K562 (cell line): ENCODE data around the gene OTP. TPM values are rescaled to one million over a fixed set of nuclear protein-coding genes. Genes with fewer than 3 reads are reported as not detected.
A peak's percentile ranks its signal among the peaks of the same experiment; 100 is the strongest.

Source experiments
- E2F1 ChIP-seq: sonication (generic); formaldehyde crosslinking; IDR thresholded peaks from 2 replicates; pipeline ENCODE4 v1.8.1; 2023; ENCODE audit warnings: mild to moderate bottlenecking, missing genetic modification reagents, moderate library complexity
- FOXK1 ChIP-seq: sonication (generic); formaldehyde crosslinking; IDR thresholded peaks from 2 replicates; pipeline ENCODE4 v1.8.0; 2022; ENCODE audit warnings: missing genetic modification reagents, mild to moderate bottlenecking, borderline replicate concordance
- FOXP1 ChIP-seq: sonication (generic); formaldehyde crosslinking; IDR thresholded peaks from 2 replicates; pipeline ENCODE4 v1.8.0; 2022; ENCODE audit warnings: mild to moderate bottlenecking, missing genetic modification reagents
- JUN ChIP-seq, 2 experiments: sonication (generic) in 1 of 2; formaldehyde crosslinking in 1 of 2; IDR thresholded peaks; 2 replicates each; pipeline versions ENCODE4 v1.6.1 to v1.8.0; 2012 to 2022; ENCODE audit warnings: borderline replicate concordance in 2 of 2, mild to moderate bottlenecking in 2 of 2, improper control_type of control experiment in 1 of 2, low read depth in 1 of 2, low read length in 1 of 2, missing genetic modification reagents in 1 of 2
- MYC ChIP-seq, 2 experiments: fragments of 250-450 bp in 1 of 2; sonication (Bioruptor Pico) in 1 of 2; IDR thresholded peaks; 2 replicates each; pipeline versions ENCODE4 v1.5.1 to v1.6.1; 2012 to 2021; ENCODE audit warnings: low read depth in 2 of 2, borderline replicate concordance in 1 of 2, improper control_type of control experiment in 1 of 2, low read length in 1 of 2, mild to moderate bottlenecking in 1 of 2, moderate library complexity in 1 of 2
- NCOR1 ChIP-seq: fragments of 450-650 bp; IDR thresholded peaks from 2 replicates; pipeline ENCODE4 v1.6.1; 2016; ENCODE audit warnings: mild to moderate bottlenecking, moderate library complexity
- NFIC ChIP-seq: fragments of 450-650 bp; IDR thresholded peaks from 2 replicates; pipeline ENCODE4 v1.6.1; 2017; ENCODE audit warnings: mild to moderate bottlenecking, inconsistent platforms
- PHF21A ChIP-seq: fragments of 450-650 bp; IDR thresholded peaks from 2 replicates; pipeline ENCODE4 v1.6.1; 2017; ENCODE audit warnings: low read depth, borderline replicate concordance
- PRPF4 ChIP-seq: fragments of 200-400 bp; formaldehyde crosslinking; IDR thresholded peaks from one replicate; pipeline ENCODE4 v1.6.1; 2017; ENCODE audit warnings: low read length, low read depth, mild to moderate bottlenecking; ENCODE audit not compliant: insufficient read depth, poor library complexity, severe bottlenecking
- SNRNP70 ChIP-seq: fragments of 200-400 bp; formaldehyde crosslinking; optimal IDR thresholded peaks from 2 replicates; pipeline ENCODE3; 2017; ENCODE audit warnings: low read depth, low read length
- YY1 ChIP-seq, 3 experiments: IDR thresholded peaks; 2 replicates each; pipeline ENCODE4 v1.6.1; 2011; ENCODE audit warnings: low read length in 2 of 3, mild to moderate bottlenecking in 2 of 3, moderate library complexity in 2 of 3, borderline replicate concordance in 1 of 3, control low read depth in 1 of 3, low read depth in 1 of 3; ENCODE audit not compliant: insufficient read depth in 3 of 3, insufficient replicate concordance in 2 of 3, control insufficient read depth in 1 of 3, insufficient read length in 1 of 3; ENCODE audit errors: extremely low read depth in 1 of 3
- ZBTB49 ChIP-seq: sonication (generic); formaldehyde crosslinking; IDR thresholded peaks from 2 replicates; pipeline ENCODE4 v1.8.0; 2022; ENCODE audit warnings: missing genetic modification reagents, mild to moderate bottlenecking, borderline replicate concordance
- ZC3H8 ChIP-seq: fragments of 450-650 bp; IDR thresholded peaks from 2 replicates; pipeline ENCODE4 v1.6.1; 2017
- ZNF121 ChIP-seq: sonication (generic); formaldehyde crosslinking; conservative IDR thresholded peaks from 2 replicates; pipeline ENCODE4 v1.8.0; 2022; ENCODE audit warnings: missing genetic modification reagents
- ZSCAN29 ChIP-seq: fragments of 450-650 bp; IDR thresholded peaks from 2 replicates; pipeline ENCODE4 v1.6.1; 2017
- polyA plus RNA-seq, 8 experiments: library from polyadenylated mRNA; depleted of rRNA in 4 of 8; stranded (reverse) in 5 of 8; unstranded in 3 of 8; fragments of >200 nt; fragmentation: Nextera tagmentation in 2 of 8; fragmentation: Illumina TruSeq in 1 of 8; extraction: Ambion mirVana in 2 of 8; extraction: Trizol in 1 of 8; gene quantifications; 2 replicates each; pipeline versions ENCODE4 v1.2.1 to v1.2.3, GENCODE V29; 2011 to 2014; ENCODE audit warnings: inconsistent platforms in 1 of 8, missing spikeins in 1 of 8
- total RNA-seq, 7 experiments: library from RNA; depleted of rRNA in 6 of 7; stranded (reverse); fragments of >200 nt in 6 of 7; fragmentation: Illumina TruSeq in 2 of 7; extraction: Trizol in 2 of 7; gene quantifications; 2 replicates each; pipeline versions ENCODE4 v1.2.1 to v1.2.3, GENCODE V29; 2011 to 2021; ENCODE audit warnings: low replicate concordance in 1 of 7
- TF ChIP-seq, protein P1 (sequence below): sonication (generic); formaldehyde crosslinking; IDR thresholded peaks from 2 replicates; pipeline ENCODE4 v1.8.0; 2022; ENCODE audit warnings: mild to moderate bottlenecking, missing genetic modification reagents
- TF ChIP-seq, protein P2 (sequence below): fragments of 200-800 bp; sonication (Bioruptor generic); IDR thresholded peaks from 2 replicates; pipeline ENCODE4 v1.6.1; 2017; ENCODE audit warnings: missing genetic modification characterization, missing compliant biosample characterization

OTP gene
- total and polyA plus RNA-seq, 9 of the 15 experiments (the other 6 are each of a cell fraction or from before 2014, with no cell fraction given): 0.04 to 0.16 (median 0.06) TPM; not detected in 4

DNA sequence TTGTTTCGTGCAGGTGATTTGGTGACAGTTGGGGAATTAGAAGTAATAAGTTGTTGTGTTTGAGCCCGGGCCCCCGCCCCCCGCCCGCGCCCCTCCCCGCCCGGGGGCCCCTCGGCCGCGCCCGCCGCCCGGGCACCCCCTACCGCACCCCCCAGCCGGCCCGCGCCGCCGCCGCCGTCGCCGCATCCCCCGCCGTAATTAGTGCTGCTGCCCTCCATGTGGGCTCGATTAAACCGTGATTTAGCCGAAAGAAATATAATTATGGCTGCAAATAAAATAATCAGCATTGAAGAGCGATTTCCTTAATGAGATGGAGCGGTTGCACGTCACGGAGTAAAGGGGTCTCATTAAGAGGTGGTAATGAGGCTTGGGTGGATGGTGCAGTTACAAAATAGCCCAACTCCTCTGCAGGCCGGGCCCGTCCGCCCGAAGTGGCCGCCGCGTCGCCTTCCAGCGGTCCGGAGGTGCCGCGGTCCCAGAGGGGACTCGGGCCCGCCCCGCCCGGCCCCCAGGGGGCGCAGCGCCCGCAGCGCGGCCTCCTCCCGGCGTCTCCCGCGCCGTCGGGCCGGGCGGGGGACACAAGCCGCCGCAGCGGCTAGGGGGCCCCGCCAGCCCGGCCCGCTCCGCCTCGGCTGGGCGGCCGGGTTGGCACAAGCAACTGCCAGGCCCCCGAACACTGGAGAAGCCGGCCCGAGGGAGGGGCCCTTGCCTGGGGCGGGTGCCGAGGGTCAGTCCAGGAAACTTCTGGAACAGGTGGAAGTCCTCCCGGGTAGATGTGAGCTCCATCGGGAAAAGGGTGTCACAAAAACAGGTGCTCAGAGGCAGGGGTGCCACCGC, 6.9 kb upstream of the OTP start (continued):
- TF ChIP-seq YY1 (IDR thresholded peaks at IDR 0.05; ENCODE audit: borderline replicate concordance in 1 of 3, control insufficient read depth in 1 of 3, extremely low read depth in 1 of 3, insufficient read depth in 3 of 3, insufficient read length in 1 of 3, insufficient replicate concordance in 2 of 3, low read depth in 1 of 3, low read length in 2 of 3) (peak in 2 of 3 experiments; percentile 12 to 26), JUN (IDR thresholded peaks at IDR 0.05; ENCODE audit: borderline replicate concordance, low read depth, low read length) (no peak), JUN (CRISPR knock-in tag; IDR thresholded peaks at IDR 0.05; ENCODE audit: borderline replicate concordance) (no peak), ZC3H8 (no peak), MYC (IDR thresholded peaks at IDR 0.05; ENCODE audit: low read depth, low read length) (peak; percentile 52; the same call in 1 of the 2 replicates), MYC (CRISPR knock-in tag; IDR thresholded peaks at IDR 0.05; ENCODE audit: borderline replicate concordance, low read depth) (no peak), E2F1 (CRISPR knock-in tag) (no peak), SNRNP70 (no peak), FOXK1 (no peak), NFIC (no peak), ZNF121 (CRISPR knock-in tag) (no peak), PHF21A (0 out of 2 replicates have a peak, but pooled peaks have one; percentile 20), PRPF4 (no peak), ZSCAN29 (no peak), FOXP1 (CRISPR knock-in tag) (no peak), ZBTB49 (CRISPR knock-in tag) (no peak), NCOR1 (no peak)
- TF ChIP-seq, protein P1, sequence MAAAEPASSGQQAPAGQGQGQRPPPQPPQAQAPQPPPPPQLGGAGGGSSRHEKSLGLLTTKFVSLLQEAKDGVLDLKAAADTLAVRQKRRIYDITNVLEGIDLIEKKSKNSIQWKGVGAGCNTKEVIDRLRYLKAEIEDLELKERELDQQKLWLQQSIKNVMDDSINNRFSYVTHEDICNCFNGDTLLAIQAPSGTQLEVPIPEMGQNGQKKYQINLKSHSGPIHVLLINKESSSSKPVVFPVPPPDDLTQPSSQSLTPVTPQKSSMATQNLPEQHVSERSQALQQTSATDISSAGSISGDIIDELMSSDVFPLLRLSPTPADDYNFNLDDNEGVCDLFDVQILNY (CRISPR knock-in tag): no peak
- TF ChIP-seq, protein P2, sequence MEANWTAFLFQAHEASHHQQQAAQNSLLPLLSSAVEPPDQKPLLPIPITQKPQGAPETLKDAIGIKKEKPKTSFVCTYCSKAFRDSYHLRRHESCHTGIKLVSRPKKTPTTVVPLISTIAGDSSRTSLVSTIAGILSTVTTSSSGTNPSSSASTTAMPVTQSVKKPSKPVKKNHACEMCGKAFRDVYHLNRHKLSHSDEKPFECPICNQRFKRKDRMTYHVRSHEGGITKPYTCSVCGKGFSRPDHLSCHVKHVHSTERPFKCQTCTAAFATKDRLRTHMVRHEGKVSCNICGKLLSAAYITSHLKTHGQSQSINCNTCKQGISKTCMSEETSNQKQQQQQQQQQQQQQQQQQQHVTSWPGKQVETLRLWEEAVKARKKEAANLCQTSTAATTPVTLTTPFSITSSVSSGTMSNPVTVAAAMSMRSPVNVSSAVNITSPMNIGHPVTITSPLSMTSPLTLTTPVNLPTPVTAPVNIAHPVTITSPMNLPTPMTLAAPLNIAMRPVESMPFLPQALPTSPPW (CRISPR knock-in tag): peak; percentile 44
